A549 (cell line): ENCODE results near the gene NTM. TPM values are rescaled to one million over a fixed set of nuclear protein-coding genes. Genes with fewer than 3 reads are reported as not detected.

Experiments used
- ATAC-seq, 2 experiments: fragments of 200-7000 bp in 1 of 2; fragments of >200 bp in 1 of 2; cut with Nextera tagmentation in 1 of 2; cut with Tn5 transposase in 1 of 2; 3 replicates each; pipeline versions ENCODE4 v1.8.0 to v1.9.1; 2018 to 2020; ENCODE audit warnings: mild to moderate bottlenecking in 1 of 2, moderate library complexity in 1 of 2
- CTCF ChIA-PET: fragments of 300-600 bp; sonication (Branson Sonifier 250); formaldehyde crosslinking; extraction: SDS; loops from one replicate; lab custom pipeline; 2021; ENCODE audit warnings: antibody characterized with exemption, inconsistent platforms; lab: Yijun Ruan, JAX
- POLR2A ChIA-PET: fragments of 350-600 bp; formaldehyde crosslinking; extraction: SDS; loops from one replicate; lab custom pipeline; 2021; ENCODE audit warnings: antibody characterized with exemption, inconsistent platforms; lab: Yijun Ruan, JAX
- DNase-seq, 2 experiments: peaks; one replicate each; pipeline versions ENCODE4 v3.0.0 to v3.0.0-alpha.2; 2011 to 2016; ENCODE audit warnings: low read depth in 1 of 2, low spot score in 1 of 2
- FAIRE-seq: peaks from 2 replicates; lab custom pipeline; 2011; peaks lifted over from hg19 to GRCh38; lab: Jason Lieb, UNC
- H3K27ac ChIP-seq, 2 experiments: fragments of >200 bp; sonication (Bioruptor Twin); formaldehyde crosslinking; 3 replicates each; pipeline ENCODE4 v1.5.1; 2016 to 2017
- H3K4me1 ChIP-seq: fragments of >200 bp; sonication (Bioruptor Twin); formaldehyde crosslinking; 3 replicates; pipeline ENCODE4 v1.6.1; 2016
- H3K4me2 ChIP-seq: fragments of >200 bp; sonication (Bioruptor Twin); formaldehyde crosslinking; 3 replicates; pipeline ENCODE4 v1.6.1; 2016
- H3K4me3 ChIP-seq: fragments of >200 bp; sonication (Bioruptor Twin); formaldehyde crosslinking; 3 replicates; pipeline ENCODE4 v1.5.1; 2016
- H3K9me3 ChIP-seq: fragments of >200 bp; sonication (Bioruptor Twin); formaldehyde crosslinking; 3 replicates; pipeline ENCODE4 v1.6.1; 2016
- CBX8 ChIP-seq: fragments of 200-600 bp; sonication (generic); IDR thresholded peaks from 2 replicates; pipeline ENCODE4 v1.6.1; 2016
- CHD4 ChIP-seq: fragments of 200-600 bp; sonication (generic); IDR thresholded peaks from 2 replicates; pipeline ENCODE4 v1.6.1; 2016; ENCODE audit warnings: antibody characterized with exemption, mild to moderate bottlenecking, borderline replicate concordance
- CTCF ChIP-seq: fragments of >200 bp; sonication (Bioruptor Twin); formaldehyde crosslinking; IDR thresholded peaks from 3 replicates; pipeline ENCODE4 v1.5.1; 2016
- EHF ChIP-seq: fragments of 250-450 bp; sonication (Bioruptor Pico); IDR thresholded peaks from 2 replicates; pipeline ENCODE4 v1.5.0; 2020; ENCODE audit warnings: mild to moderate bottlenecking
- ELK1 ChIP-seq: fragments of 150-350 bp; IDR thresholded peaks from 2 replicates; pipeline ENCODE4 v1.6.1; 2014; ENCODE audit warnings: low read depth, mild to moderate bottlenecking, low read length
- EP300 ChIP-seq, 2 experiments: fragments of >200 bp; sonication (Bioruptor Twin); formaldehyde crosslinking; IDR thresholded peaks; 2 replicates in 1 of 2; 3 replicates in 1 of 2; pipeline ENCODE4 v1.6.1; 2016 to 2017
- ESRRA ChIP-seq: fragments of 150-350 bp; IDR thresholded peaks from 2 replicates; pipeline ENCODE4 v1.6.1; 2014; ENCODE audit warnings: mild to moderate bottlenecking, low read length, borderline replicate concordance
- FOSL2 ChIP-seq, 2 experiments: fragments of 450-650 bp in 1 of 2; fragments of >200 bp in 1 of 2; sonication (Bioruptor Twin) in 1 of 2; formaldehyde crosslinking; IDR thresholded peaks; 2 replicates each; pipeline versions ENCODE4 v1.5.0 to v1.6.1; 2016 to 2020; ENCODE audit warnings: mild to moderate bottlenecking in 1 of 2, moderate library complexity in 1 of 2
- HEYL ChIP-seq: fragments of 250-450 bp; sonication (Bioruptor Pico); IDR thresholded peaks from 2 replicates; pipeline ENCODE4 v1.8.0; 2021; ENCODE audit warnings: mild to moderate bottlenecking, moderate library complexity
- HMGXB4 ChIP-seq: fragments of 250-450 bp; sonication (Bioruptor Pico); IDR thresholded peaks from 2 replicates; pipeline ENCODE4 v1.5.0; 2021; ENCODE audit warnings: mild to moderate bottlenecking, moderate library complexity, borderline replicate concordance
- HOXA7 ChIP-seq: fragments of 250-450 bp; sonication (Bioruptor Pico); IDR thresholded peaks from 2 replicates; pipeline ENCODE4 v1.5.0; 2020; ENCODE audit warnings: mild to moderate bottlenecking, moderate library complexity
- HOXB5 ChIP-seq: fragments of 250-450 bp; sonication (Bioruptor Pico); IDR thresholded peaks from 2 replicates; pipeline ENCODE4 v1.5.0; 2020; ENCODE audit warnings: mild to moderate bottlenecking, moderate library complexity
- JUNB ChIP-seq: fragments of >200 bp; sonication (Bioruptor Twin); formaldehyde crosslinking; IDR thresholded peaks from 2 replicates; pipeline ENCODE4 v1.6.1; 2016
- KDM5A ChIP-seq: fragments of 200-600 bp; sonication (generic); IDR thresholded peaks from 2 replicates; pipeline ENCODE4 v1.6.1; 2016; ENCODE audit warnings: antibody characterized with exemption, mild to moderate bottlenecking
- MAFK ChIP-seq: fragments of 450-650 bp; IDR thresholded peaks from 2 replicates; pipeline ENCODE4 v1.6.1; 2014; ENCODE audit not compliant: partially characterized antibody
- MYC ChIP-seq: IDR thresholded peaks from 2 replicates; pipeline ENCODE4 v1.6.1; 2012; ENCODE audit warnings: mild to moderate bottlenecking, inconsistent platforms, low read length, improper control_type of control experiment, borderline replicate concordance
- NFE2L2 ChIP-seq: fragments of 150-350 bp; conservative IDR thresholded peaks from 2 replicates; pipeline ENCODE4 v1.6.1; 2014; ENCODE audit warnings: low read length
- NR3C1 ChIP-seq: fragments of >200 bp; sonication (Bioruptor Twin); formaldehyde crosslinking; IDR thresholded peaks from 3 replicates; pipeline ENCODE4 v1.6.1; 2017
- PHF8 ChIP-seq: fragments of 200-600 bp; sonication (generic); IDR thresholded peaks from 2 replicates; pipeline ENCODE4 v1.6.1; 2016; ENCODE audit warnings: low read depth, mild to moderate bottlenecking, antibody characterized with exemption, moderate library complexity, borderline replicate concordance
- POLR2AphosphoS2 ChIP-seq: conservative IDR thresholded peaks from 2 replicates; pipeline ENCODE4 v1.6.1; 2012; ENCODE audit warnings: low read length, improper control_type of control experiment, inconsistent platforms
- RCOR1 ChIP-seq: fragments of 150-350 bp; IDR thresholded peaks from 2 replicates; pipeline ENCODE4 v1.6.1; 2014; ENCODE audit warnings: antibody characterized with exemption, low read length, low read depth
- ZFP36 ChIP-seq: fragments of 450-650 bp; IDR thresholded peaks from 2 replicates; pipeline ENCODE4 v1.6.1; 2014; ENCODE audit warnings: borderline replicate concordance; ENCODE audit not compliant: partially characterized antibody
- ZNF302 ChIP-seq: fragments of 250-450 bp; sonication (Bioruptor Pico); IDR thresholded peaks from 2 replicates; pipeline ENCODE4 v1.9.0; 2021; ENCODE audit warnings: inconsistent platforms, mild to moderate bottlenecking, moderate library complexity
- WGBS: methylation state at CpG from one replicate; pipeline ENCODE4 v1.1.6; 2017; ENCODE audit errors: missing lambda C conversion rate; 5-methylcytosine and 5-hydroxymethylcytosine counted together
- polyA plus RNA-seq, 4 experiments: library from polyadenylated mRNA; depleted of rRNA in 3 of 4; stranded (reverse); fragments of >200 nt; fragmentation: RNase III in 1 of 4; extraction: RNeasy Plus Mini Kit Qiagen cat#74134 plus additional on column Dnase treatment in 1 of 4; gene quantifications; 2 replicates in 3 of 4; 3 replicates in 1 of 4; pipeline ENCODE4 v1.2.3, GENCODE V29; 2011 to 2017
- TF ChIP-seq, protein P1 (sequence below): IDR thresholded peaks from 2 replicates; pipeline ENCODE4 v1.6.1; 2012; ENCODE audit warnings: low read depth, borderline replicate concordance

The NTM gene
- polyA plus RNA-seq, 2 of the 4 experiments (the other 2 are of a cell fraction), result not detected

DNA sequence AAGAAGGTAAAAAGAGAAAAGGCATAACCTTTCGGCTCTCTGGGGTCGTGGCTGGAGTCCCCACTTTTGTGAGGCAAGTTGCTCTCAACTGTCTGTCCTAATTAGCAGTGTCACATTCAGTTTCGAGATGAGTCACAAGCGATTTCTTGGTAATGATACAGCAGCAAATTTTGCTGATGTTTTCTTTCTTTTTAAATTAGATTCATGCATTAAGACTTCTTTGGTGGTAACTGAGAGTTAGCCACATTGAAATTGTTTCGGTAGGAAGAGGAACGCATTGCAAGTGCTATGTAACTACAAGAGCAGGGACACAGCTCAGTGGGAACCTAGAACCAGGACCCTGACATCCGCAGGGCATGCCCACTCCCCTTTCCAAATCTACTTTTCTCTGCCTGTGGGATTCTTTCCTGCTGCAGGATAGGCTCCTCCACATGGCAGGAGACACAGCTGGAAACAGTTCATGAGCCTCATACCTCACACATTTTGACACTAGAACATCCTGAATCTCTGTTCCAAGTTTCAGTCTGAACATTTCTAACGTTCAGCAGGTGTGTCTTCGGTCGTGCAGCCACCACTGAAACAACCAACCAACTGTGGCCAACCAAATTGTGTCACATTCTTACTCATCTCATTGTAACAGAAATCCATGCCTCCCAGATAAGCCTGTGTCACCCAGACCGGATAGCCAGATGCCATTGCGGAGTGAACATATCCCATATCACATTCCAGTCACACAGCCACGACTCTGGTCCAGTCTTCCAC, 987.6 kb downstream of the NTM start:
- H3K4me3 ChIP-seq, result no peak overlapping the region
- 1% methylated on average over 13 of the region's 13 CpGs for WGBS
- no peak overlapping the region for H3K27ac ChIP-seq
- ChIA-PET POLR2A (no interaction called here), CTCF (no interaction called here)
- H3K4me2 ChIP-seq, result no peak overlapping the region
- H3K9me3 ChIP-seq, result no peaks in the 10 kb centered on the region; the same call in 2 of the 3 replicates
- FAIRE-seq (no peak), DNase-seq (no peak), ATAC-seq (no peak)
- TF ChIP-seq MYC, result no peak
- TF ChIP-seq PHF8, result no peak
- TF ChIP-seq EHF (CRISPR knock-in tag), result no peak
- TF ChIP-seq RCOR1, result no peak
- no peak for TF ChIP-seq NFE2L2
- no peak for TF ChIP-seq POLR2AphosphoS2
- TF ChIP-seq KDM5A, result no peak
- TF ChIP-seq CTCF, result no peak
- TF ChIP-seq CBX8, result no peak
- TF ChIP-seq ELK1, result no peak
- no peak for TF ChIP-seq MAFK
- TF ChIP-seq, protein P1, sequence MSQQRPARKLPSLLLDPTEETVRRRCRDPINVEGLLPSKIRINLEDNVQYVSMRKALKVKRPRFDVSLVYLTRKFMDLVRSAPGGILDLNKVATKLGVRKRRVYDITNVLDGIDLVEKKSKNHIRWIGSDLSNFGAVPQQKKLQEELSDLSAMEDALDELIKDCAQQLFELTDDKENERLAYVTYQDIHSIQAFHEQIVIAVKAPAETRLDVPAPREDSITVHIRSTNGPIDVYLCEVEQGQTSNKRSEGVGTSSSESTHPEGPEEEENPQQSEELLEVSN, result no peak
- TF ChIP-seq CHD4, result no peak
- no peak for TF ChIP-seq HMGXB4 (CRISPR knock-in tag)
- H3K4me1 ChIP-seq, result no peaks in the 10 kb centered on the region

GRCh38 chr11:132358573-132358953, 988.1 kb downstream of the NTM start:
- FAIRE-seq (no peak), ATAC-seq (no peak), DNase-seq (no peak)
- Histone ChIP-seq H3K4me2 (no peak overlapping the region), H3K9me3 (no peaks in the 10 kb centered on the region), H3K4me1 (no peaks in the 10 kb centered on the region), H3K4me3 (no peak overlapping the region), H3K27ac (no peak overlapping the region)
- TF ChIP-seq ESRRA (no peak), ZFP36 (no peak), JUNB (no peak), MYC (no peak), CHD4 (no peak), FOSL2 (IDR thresholded peaks at IDR 0.05) (no peak), FOSL2 (CRISPR knock-in tag; IDR thresholded peaks at IDR 0.05) (no peak), NR3C1 (no peak), HOXB5 (CRISPR knock-in tag) (no peak), NFE2L2 (no peak), HEYL (CRISPR knock-in tag) (no peak), CBX8 (no peak), PHF8 (no peak), ZNF302 (CRISPR knock-in tag) (no peak), HOXA7 (CRISPR knock-in tag) (no peak), EP300 (IDR thresholded peaks at IDR 0.05) (no peak), RCOR1 (no peak)
- WGBS, result 0% methylated on average over 4 of the region's 4 CpGs
- CTCF ChIA-PET, result no interaction called here
- POLR2A ChIA-PET, result no interaction called here
